ENCODE data around the gene YAF2.

Gene YAF2

DNA sequence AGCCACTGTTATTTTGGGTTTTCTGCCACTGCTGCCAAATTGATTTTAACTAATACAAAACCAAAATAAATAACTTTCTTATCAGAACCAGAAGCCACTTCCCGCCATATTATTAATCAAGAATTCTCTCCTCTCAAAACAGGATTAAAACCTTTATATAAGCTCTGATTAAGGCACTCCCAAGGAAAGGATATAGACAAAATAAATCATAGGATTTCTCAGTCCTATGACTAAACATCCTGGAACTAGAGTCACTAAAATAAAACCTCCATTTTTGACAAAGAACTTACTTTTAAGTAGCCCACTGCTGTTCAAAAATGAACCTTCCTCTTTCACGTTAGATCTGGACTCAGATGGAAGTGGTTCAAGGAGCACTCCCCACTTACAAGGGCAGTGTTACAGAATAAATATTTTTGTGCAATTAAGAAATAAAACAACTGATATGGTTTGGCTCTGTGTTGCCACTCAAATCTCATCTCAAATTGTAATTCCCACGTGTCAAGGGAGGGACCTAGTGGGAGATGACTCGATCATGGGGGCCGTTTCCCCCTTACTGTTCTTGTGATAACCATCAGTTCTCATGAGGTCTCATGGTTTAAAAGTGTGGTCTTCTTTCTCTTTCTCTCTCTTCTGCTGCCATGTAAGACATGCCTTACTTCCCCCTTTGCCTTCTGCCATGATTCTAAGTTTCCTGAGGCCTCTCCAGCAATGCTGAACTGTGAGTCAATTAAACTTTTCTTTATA, 119.7 kb downstream of the YAF2 start:
- peaks cover 26% of the 10 kb centered on the region for H3K36me3 ChIP-seq (ENCODE audit: insufficient read depth, low read length)
- peaks cover 28% of the 10 kb centered on the region for H3K79me2 ChIP-seq (ENCODE audit: insufficient read depth, low read length)
- no peak overlapping the region for H3K4me3 ChIP-seq (ENCODE audit: low read depth, low read length, poor library complexity, severe bottlenecking)
- H3F3A ChIP-seq (ENCODE audit: insufficient read depth, low read length): no peaks in the 10 kb centered on the region
- TF ChIP-seq, protein P1, sequence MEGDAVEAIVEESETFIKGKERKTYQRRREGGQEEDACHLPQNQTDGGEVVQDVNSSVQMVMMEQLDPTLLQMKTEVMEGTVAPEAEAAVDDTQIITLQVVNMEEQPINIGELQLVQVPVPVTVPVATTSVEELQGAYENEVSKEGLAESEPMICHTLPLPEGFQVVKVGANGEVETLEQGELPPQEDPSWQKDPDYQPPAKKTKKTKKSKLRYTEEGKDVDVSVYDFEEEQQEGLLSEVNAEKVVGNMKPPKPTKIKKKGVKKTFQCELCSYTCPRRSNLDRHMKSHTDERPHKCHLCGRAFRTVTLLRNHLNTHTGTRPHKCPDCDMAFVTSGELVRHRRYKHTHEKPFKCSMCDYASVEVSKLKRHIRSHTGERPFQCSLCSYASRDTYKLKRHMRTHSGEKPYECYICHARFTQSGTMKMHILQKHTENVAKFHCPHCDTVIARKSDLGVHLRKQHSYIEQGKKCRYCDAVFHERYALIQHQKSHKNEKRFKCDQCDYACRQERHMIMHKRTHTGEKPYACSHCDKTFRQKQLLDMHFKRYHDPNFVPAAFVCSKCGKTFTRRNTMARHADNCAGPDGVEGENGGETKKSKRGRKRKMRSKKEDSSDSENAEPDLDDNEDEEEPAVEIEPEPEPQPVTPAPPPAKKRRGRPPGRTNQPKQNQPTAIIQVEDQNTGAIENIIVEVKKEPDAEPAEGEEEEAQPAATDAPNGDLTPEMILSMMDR (IDR thresholded peaks at IDR 0.05; ENCODE audit: low read length): no peak
- TF ChIP-seq EZH2 (IDR thresholded peaks at IDR 0.05; ENCODE audit: borderline replicate concordance, low read length): no peak
- no peak overlapping the region for H3K4me2 ChIP-seq (ENCODE audit: low read length)
- no peaks in the 10 kb centered on the region for H3K9me2 ChIP-seq (ENCODE audit: low read depth, low read length)
- H3K9ac ChIP-seq (ENCODE audit: low read length): no peak overlapping the region
- no peaks in the 10 kb centered on the region for H3K27me3 ChIP-seq (ENCODE audit: insufficient read depth, low read length)
- H3K4me1 ChIP-seq (ENCODE audit: insufficient read depth, low read length, severe bottlenecking): no peaks in the 10 kb centered on the region
- H3K27ac ChIP-seq (ENCODE audit: low read depth, low read length, poor library complexity, severe bottlenecking): no peak overlapping the region
- no peaks in the 10 kb centered on the region for H3K9me3 ChIP-seq (ENCODE audit: low read length)
- H2AFZ ChIP-seq (ENCODE audit: low read length): no peak overlapping the region
- no peaks in the 10 kb centered on the region for H4K20me1 ChIP-seq (ENCODE audit: insufficient read depth, low read length)

DNA sequence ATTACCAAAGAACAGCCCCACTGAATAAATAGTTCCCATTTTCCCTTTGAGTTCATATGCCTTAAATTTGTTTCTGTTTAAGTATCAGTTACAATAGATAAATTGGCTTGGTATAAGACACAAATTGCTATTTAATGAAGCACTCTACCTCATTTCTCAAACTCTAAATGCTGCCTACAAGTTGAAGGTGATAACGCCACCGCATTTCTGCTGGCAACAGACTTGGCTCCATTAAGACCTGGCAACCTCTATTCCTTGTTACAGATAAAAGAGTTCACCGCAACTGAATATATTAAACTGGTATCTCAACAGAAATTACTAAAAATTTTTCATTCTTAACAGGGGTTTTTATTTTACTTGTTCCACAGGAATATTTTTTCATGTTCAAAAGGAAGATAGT, 129.0 kb downstream of the YAF2 start:
- no peak for TF ChIP-seq EZH2 (IDR thresholded peaks at IDR 0.05; ENCODE audit: borderline replicate concordance, low read length)
- TF ChIP-seq, protein P1 (IDR thresholded peaks at IDR 0.05; ENCODE audit: low read length): no peak
- no peaks in the 10 kb centered on the region for H3K27me3 ChIP-seq (ENCODE audit: insufficient read depth, low read length)
- no peaks in the 10 kb centered on the region for H3K9me3 ChIP-seq (ENCODE audit: low read length)
- H3F3A ChIP-seq (ENCODE audit: insufficient read depth, low read length): no peaks in the 10 kb centered on the region
- no peaks in the 10 kb centered on the region for H4K20me1 ChIP-seq (ENCODE audit: insufficient read depth, low read length)
- H3K9me2 ChIP-seq (ENCODE audit: low read depth, low read length): no peaks in the 10 kb centered on the region
- H3K4me1 ChIP-seq (ENCODE audit: insufficient read depth, low read length, severe bottlenecking): peaks cover 12% of the 10 kb centered on the region
- no peaks in the 10 kb centered on the region for H3K79me2 ChIP-seq (ENCODE audit: insufficient read depth, low read length)
- H3K36me3 ChIP-seq (ENCODE audit: insufficient read depth, low read length): peaks cover 40% of the 10 kb centered on the region
- no peak overlapping the region for H3K4me2 ChIP-seq (ENCODE audit: low read length)
- H2AFZ ChIP-seq (ENCODE audit: low read length): no peak overlapping the region
- H3K4me3 ChIP-seq (ENCODE audit: low read depth, low read length, poor library complexity, severe bottlenecking): no peak overlapping the region
- H3K9ac ChIP-seq (ENCODE audit: low read length): no peak overlapping the region
- H3K27ac ChIP-seq (ENCODE audit: low read depth, low read length, poor library complexity, severe bottlenecking): no peak overlapping the region

All from OCI-LY1 (cell line).